Dendritic cell treated with granulocyte-macrophage colony-stimulating factor and Interleukin-4, amounts not matched to agents 40 ng/mL and 50 ng/mL, for 4 days (primary cell): Measurements from ENCODE around the gene STRBP.
"Not testable (repeated sequence)": the region's sequence is repeated elsewhere in the genome, so short reads cannot be mapped to it uniquely, and the experiment has no call there.

ENCODE experiments used
- H3K27ac Mint-ChIP-seq: one replicate; pipeline ENCODE4 v1.8.0; 2022; ENCODE audit warnings: mild to moderate bottlenecking, mixed read lengths
- H3K27me3 Mint-ChIP-seq: one replicate; pipeline ENCODE4 v1.8.0; 2022; ENCODE audit warnings: mild to moderate bottlenecking, mixed read lengths
- H3K36me3 Mint-ChIP-seq: one replicate; pipeline ENCODE4 v1.8.0; 2022; ENCODE audit warnings: low read depth, mixed read lengths
- H3K4me1 Mint-ChIP-seq: one replicate; pipeline ENCODE4 v1.8.0; 2022; ENCODE audit warnings: low read depth, mixed read lengths
- H3K4me3 Mint-ChIP-seq: one replicate; pipeline ENCODE4 v1.8.0; 2022; ENCODE audit warnings: mild to moderate bottlenecking, moderate library complexity, mixed read lengths
- H3K9me3 Mint-ChIP-seq: one replicate; pipeline ENCODE4 v1.8.0; 2022; ENCODE audit warnings: mixed read lengths
- intact Hi-C: fragments of 100-400 bp; cut with micrococcal nuclease; formaldehyde crosslinking; loops from one replicate; pipeline ENCODE4 v1.15.0; 2022

STRBP gene

DNA sequence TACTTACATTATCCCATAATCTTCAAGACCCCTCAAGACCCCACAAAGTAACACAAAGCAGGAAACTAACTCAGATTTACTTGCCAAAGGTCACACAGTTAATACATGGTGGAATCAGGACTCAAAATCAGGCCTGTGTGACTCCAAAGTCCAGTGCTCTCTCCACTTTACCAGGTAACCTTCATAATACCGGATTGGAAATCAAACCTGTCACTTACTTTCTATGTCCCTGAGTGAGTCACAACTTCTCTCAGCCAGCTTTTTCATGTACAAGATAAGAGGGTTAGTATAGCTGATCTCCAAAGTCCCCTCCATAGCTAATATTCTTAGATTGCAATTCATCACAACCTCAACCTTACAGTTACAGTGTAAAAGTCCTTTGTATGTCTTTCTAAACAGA lies 17.1 kb downstream of the STRBP start:
- no peaks in the 10 kb centered on the region for H3K27me3 Mint-ChIP-seq
- H3K36me3 Mint-ChIP-seq = no peaks in the 10 kb centered on the region
- no peak overlapping the region for H3K27ac Mint-ChIP-seq
- intact Hi-C loops = no loop called here
- no peaks in the 10 kb centered on the region for H3K4me1 Mint-ChIP-seq
- H3K4me3 Mint-ChIP-seq = no peak overlapping the region
- H3K9me3 Mint-ChIP-seq = no peaks in the 10 kb centered on the region

GRCh38 chr9:123250504-123250903 lies 17.9 kb downstream of the STRBP start:
- H3K27me3 Mint-ChIP-seq = no peaks in the 10 kb centered on the region
- intact Hi-C loops = no loop called here
- H3K36me3 Mint-ChIP-seq = no peaks in the 10 kb centered on the region
- no peak overlapping the region for H3K4me3 Mint-ChIP-seq
- H3K4me1 Mint-ChIP-seq = no peaks in the 10 kb centered on the region
- H3K27ac Mint-ChIP-seq = no peak overlapping the region
- H3K9me3 Mint-ChIP-seq = no peaks in the 10 kb centered on the region

DNA sequence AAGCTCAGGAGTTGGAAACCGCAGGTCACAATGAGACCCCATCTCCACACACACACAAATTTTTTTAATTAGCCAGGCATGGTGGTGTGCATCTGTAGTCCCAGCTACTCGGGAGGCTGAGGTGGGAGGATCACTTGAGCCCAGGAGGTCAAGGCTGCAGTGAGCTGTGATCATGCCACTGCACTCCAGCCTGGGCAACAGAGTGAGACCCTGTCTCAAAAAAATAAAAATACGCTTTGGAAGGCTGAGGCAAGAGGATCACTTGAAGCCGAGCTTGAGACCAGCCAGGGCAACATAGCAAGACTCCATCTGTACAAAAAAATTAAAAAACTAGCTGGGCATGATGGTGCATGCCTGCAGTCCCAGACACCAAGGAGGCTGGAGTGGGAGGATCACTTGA lies 19.2 kb downstream of the STRBP start:
- H3K9me3 Mint-ChIP-seq, H3K36me3 Mint-ChIP-seq, intact Hi-C loops, H3K4me1 Mint-ChIP-seq, H3K27me3 Mint-ChIP-seq, H3K4me3 Mint-ChIP-seq, H3K27ac Mint-ChIP-seq: not testable (repeated sequence)

DNA sequence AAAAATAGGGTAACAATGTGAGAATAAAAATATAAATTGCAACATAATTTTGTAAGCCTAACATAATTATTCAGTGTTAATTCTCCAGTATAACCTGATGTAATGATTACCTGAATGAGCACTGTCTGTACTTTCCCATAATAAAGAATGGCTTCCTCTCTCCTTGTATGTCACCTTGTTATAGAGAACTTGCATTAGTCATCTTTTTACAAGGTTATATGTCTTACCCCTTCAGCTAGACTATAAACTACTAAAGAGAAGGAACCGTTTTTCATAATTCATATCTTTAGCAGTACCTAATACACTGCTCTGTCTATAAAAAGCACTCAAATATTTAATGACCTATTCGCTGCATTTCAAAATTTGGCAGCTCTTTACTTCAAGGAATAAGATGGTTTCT lies 19.8 kb downstream of the STRBP start:
- H3K4me1 Mint-ChIP-seq = no peaks in the 10 kb centered on the region
- H3K27ac Mint-ChIP-seq = no peak overlapping the region
- no peaks in the 10 kb centered on the region for H3K36me3 Mint-ChIP-seq
- H3K4me3 Mint-ChIP-seq = no peak overlapping the region
- H3K9me3 Mint-ChIP-seq = no peaks in the 10 kb centered on the region
- intact Hi-C loops = no loop called here
- no peaks in the 10 kb centered on the region for H3K27me3 Mint-ChIP-seq

DNA sequence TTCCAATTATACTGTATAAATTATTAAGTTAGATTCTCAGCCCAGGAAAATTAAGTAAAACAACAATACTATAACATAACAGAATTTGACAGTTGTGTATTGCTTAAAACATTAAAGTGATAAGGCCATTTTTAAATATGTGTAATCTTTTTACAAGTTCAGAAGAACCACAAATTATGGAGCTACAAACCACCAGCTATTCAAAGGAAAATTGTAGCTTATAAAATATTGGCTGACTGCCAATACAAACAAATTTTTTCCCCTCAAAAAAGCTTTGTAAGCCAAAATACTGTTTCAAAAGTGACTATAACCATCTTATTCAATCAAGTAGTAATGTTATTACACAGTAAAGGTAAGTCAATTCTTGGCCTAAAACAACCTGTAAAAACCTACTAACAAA lies 21.9 kb downstream of the STRBP start:
- intact Hi-C loops = no loop called here
- no peaks in the 10 kb centered on the region for H3K36me3 Mint-ChIP-seq
- no peak overlapping the region for H3K27ac Mint-ChIP-seq
- no peaks in the 10 kb centered on the region for H3K27me3 Mint-ChIP-seq
- H3K4me1 Mint-ChIP-seq = no peaks in the 10 kb centered on the region
- no peaks in the 10 kb centered on the region for H3K9me3 Mint-ChIP-seq
- H3K4me3 Mint-ChIP-seq = no peak overlapping the region

DNA sequence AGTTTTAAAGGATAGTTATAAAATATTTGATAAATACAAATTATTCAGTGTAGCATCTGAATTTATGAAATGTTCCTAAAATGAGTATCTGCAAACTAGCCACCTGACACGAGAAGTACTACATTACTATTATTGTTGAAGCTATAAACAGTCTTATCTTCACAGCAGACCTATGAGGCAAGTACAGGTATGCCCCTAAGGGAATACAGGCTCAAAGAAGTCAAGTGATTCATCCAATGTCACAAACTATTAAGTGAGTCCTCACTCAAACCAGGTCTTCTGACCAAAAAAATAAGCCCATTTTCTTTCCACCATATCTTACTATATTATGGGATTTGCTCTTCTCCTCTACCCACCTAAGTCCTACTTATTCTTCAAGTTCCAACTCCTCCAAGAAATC lies 28.7 kb downstream of the STRBP start:
- no peak overlapping the region for H3K27ac Mint-ChIP-seq
- intact Hi-C loops = no loop called here
- H3K4me3 Mint-ChIP-seq = no peak overlapping the region
- no peaks in the 10 kb centered on the region for H3K27me3 Mint-ChIP-seq
- no peaks in the 10 kb centered on the region for H3K4me1 Mint-ChIP-seq
- H3K36me3 Mint-ChIP-seq = no peaks in the 10 kb centered on the region
- H3K9me3 Mint-ChIP-seq = no peaks in the 10 kb centered on the region

- Mint-ChIP-seq H3K27me3 (no peaks in the 10 kb centered on the region), H3K4me1 (no peaks in the 10 kb centered on the region), H3K4me3 (no peak overlapping the region), H3K27ac (no peak overlapping the region), H3K36me3 (no peaks in the 10 kb centered on the region), H3K9me3 (no peaks in the 10 kb centered on the region)
- intact Hi-C loops = no loop called here
Observed at GRCh38 chr9:123238365-123238764, 30.0 kb downstream of the STRBP start.

GRCh38 chr9:123237220-123237619 lies 31.2 kb downstream of the STRBP start:
- H3K4me3 Mint-ChIP-seq = no peak overlapping the region
- H3K4me1 Mint-ChIP-seq = no peaks in the 10 kb centered on the region
- no peaks in the 10 kb centered on the region for H3K27me3 Mint-ChIP-seq
- intact Hi-C loops = no loop called here
- H3K36me3 Mint-ChIP-seq = no peaks in the 10 kb centered on the region
- no peaks in the 10 kb centered on the region for H3K9me3 Mint-ChIP-seq
- no peak overlapping the region for H3K27ac Mint-ChIP-seq

DNA sequence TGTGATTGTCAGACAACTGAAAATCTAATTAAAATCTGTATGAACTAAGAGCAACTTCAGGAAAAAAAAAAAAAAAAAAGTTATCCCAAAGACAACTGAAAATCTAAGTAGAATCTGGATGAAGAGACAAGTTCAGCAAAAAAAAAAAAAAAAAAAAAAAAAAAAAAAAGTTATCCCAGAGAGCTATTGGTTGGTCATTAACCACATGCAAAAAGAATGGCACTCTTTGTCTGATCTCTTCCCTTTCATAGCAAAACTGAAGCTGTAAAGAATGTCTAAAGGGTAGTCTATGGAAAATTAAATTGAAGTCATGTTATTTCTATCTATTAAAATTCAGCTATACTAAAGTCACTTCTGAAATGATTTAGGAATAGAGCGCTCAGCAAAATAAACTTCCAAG lies 32.9 kb downstream of the STRBP start:
- intact Hi-C loops = no loop called here
- Mint-ChIP-seq H3K4me1 (no peaks in the 10 kb centered on the region), H3K27me3 (no peaks in the 10 kb centered on the region), H3K9me3 (no peaks in the 10 kb centered on the region), H3K4me3 (no peak overlapping the region), H3K36me3 (no peaks in the 10 kb centered on the region), H3K27ac (no peak overlapping the region)

DNA sequence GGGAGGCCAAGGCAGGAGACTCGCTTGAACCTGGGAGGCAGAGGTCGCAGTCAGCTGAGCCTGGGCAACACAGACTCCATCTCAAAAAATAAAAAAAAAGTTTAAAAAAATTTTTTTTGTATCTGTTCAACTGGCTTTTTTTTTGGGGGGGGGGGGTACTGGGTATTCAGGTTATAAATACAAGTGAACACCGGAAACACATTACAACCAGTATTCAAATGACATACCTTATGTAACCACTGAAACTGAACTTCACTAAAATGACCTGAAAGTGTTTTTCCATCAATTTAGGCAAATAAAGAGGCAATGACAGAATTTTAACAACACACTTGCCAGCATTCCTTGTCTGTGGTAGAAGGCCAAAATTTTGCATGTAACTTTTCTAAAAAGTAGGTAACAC lies 33.5 kb downstream of the STRBP start:
- no peak overlapping the region for H3K27ac Mint-ChIP-seq
- intact Hi-C loops = no loop called here
- no peak overlapping the region for H3K4me3 Mint-ChIP-seq
- H3K4me1 Mint-ChIP-seq = no peaks in the 10 kb centered on the region
- no peaks in the 10 kb centered on the region for H3K9me3 Mint-ChIP-seq
- H3K27me3 Mint-ChIP-seq = no peaks in the 10 kb centered on the region
- no peaks in the 10 kb centered on the region for H3K36me3 Mint-ChIP-seq

DNA sequence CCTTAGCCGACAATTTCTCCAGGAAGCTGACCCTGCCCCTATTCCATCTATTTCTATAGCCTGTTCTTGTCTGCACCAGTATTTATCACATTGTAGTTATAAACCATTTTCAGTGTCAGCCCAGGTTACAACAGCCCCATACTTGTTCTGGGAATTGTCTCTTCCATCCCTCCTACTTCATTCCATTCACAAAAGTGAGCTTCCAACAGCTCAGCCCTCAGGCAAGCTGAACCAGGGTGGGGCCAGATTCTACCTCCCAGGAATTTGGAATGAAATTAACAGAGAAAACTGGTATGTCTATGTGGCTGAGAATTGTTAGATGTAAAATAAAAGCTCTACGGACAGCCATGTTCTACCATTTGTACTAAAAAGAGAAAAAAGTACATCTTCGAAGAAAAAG lies 36.1 kb downstream of the STRBP start:
- Mint-ChIP-seq H3K36me3 (no peaks in the 10 kb centered on the region), H3K4me1 (no peaks in the 10 kb centered on the region), H3K4me3 (no peak overlapping the region), H3K27ac (no peak overlapping the region), H3K27me3 (no peaks in the 10 kb centered on the region), H3K9me3 (no peaks in the 10 kb centered on the region)
- intact Hi-C loops = no loop called here

DNA sequence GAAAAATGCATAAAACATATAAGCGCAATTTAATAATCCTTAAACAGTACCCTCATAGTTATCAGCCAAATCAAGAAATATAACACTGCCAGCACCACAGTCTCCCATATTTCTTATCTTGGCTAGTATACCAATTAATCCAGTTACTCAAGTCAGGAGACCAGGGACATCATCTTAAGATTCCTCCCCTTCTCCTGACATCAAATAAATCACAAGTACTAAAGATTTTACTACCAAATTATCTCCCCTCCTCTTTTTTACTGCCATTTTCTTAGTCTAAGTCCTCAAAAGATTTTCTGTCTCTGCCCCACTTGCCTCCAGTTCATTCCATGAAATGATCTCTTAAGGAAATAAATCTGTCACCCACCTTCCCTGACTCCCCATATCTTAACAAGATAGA lies 37.0 kb downstream of the STRBP start:
- no peaks in the 10 kb centered on the region for H3K4me1 Mint-ChIP-seq
- H3K27me3 Mint-ChIP-seq = no peaks in the 10 kb centered on the region
- no peak overlapping the region for H3K4me3 Mint-ChIP-seq
- intact Hi-C loops = no loop called here
- no peaks in the 10 kb centered on the region for H3K36me3 Mint-ChIP-seq
- no peaks in the 10 kb centered on the region for H3K9me3 Mint-ChIP-seq
- no peak overlapping the region for H3K27ac Mint-ChIP-seq

GRCh38 chr9:123228967-123229366 lies 39.4 kb downstream of the STRBP start:
- H3K9me3 Mint-ChIP-seq = no peaks in the 10 kb centered on the region
- no peak overlapping the region for H3K4me3 Mint-ChIP-seq
- no peak overlapping the region for H3K27ac Mint-ChIP-seq
- intact Hi-C loops = no loop called here
- no peaks in the 10 kb centered on the region for H3K4me1 Mint-ChIP-seq
- H3K27me3 Mint-ChIP-seq = no peaks in the 10 kb centered on the region
- no peaks in the 10 kb centered on the region for H3K36me3 Mint-ChIP-seq

GRCh38 chr9:123225995-123226394 lies 42.4 kb downstream of the STRBP start:
- no peak overlapping the region for H3K27ac Mint-ChIP-seq
- intact Hi-C loops = no loop called here
- H3K36me3 Mint-ChIP-seq = no peaks in the 10 kb centered on the region
- no peaks in the 10 kb centered on the region for H3K4me1 Mint-ChIP-seq
- no peak overlapping the region for H3K4me3 Mint-ChIP-seq
- H3K9me3 Mint-ChIP-seq = no peaks in the 10 kb centered on the region
- no peaks in the 10 kb centered on the region for H3K27me3 Mint-ChIP-seq

DNA sequence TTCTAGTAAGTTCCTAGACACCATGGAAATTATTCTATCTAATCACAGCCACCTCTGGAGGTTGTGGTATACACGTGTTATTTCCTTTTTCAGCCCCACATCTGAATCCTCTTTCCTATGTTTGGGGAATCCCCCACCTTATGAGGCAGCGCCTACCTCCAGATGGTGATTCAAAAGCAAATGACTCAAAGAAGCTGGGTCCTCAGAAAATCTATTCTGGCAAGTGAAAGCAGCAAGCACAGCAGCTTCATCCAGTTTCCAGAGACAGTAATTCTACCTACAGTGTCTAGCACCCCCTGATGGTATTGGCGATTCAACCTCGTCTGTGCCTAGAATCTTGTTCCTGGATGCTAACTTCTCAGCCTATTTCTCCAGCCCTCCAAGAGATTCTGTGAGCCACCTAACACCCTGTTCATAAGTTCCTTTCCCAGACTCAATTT lies 43.0 kb downstream of the STRBP start:
- H3K36me3 Mint-ChIP-seq = no peaks in the 10 kb centered on the region
- no peaks in the 10 kb centered on the region for H3K9me3 Mint-ChIP-seq
- H3K4me1 Mint-ChIP-seq = no peaks in the 10 kb centered on the region
- intact Hi-C loops = no loop called here
- H3K27me3 Mint-ChIP-seq = no peaks in the 10 kb centered on the region
- H3K27ac Mint-ChIP-seq = no peak overlapping the region
- H3K4me3 Mint-ChIP-seq = no peak overlapping the region

DNA sequence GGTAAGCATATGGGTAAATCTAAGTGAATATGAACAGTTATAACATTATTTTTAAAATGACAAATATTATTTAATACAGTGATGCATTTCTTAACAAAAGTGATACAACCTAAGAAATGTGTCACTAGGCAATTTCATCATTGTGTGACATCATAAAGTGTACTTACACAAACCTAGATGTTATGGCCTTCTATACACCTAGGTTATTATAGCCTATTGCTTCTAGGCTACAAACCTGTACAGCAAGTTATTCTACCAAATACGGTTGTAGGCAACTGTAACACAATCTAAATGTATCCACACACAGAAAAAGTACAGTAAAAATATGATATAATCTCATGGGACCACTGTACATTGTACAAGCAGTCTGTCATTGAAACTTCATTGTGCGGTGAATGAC lies 48.3 kb downstream of the STRBP start:
- intact Hi-C loops = no loop called here
- H3K27me3 Mint-ChIP-seq = no peaks in the 10 kb centered on the region
- no peak overlapping the region for H3K27ac Mint-ChIP-seq
- H3K9me3 Mint-ChIP-seq = no peaks in the 10 kb centered on the region
- H3K4me3 Mint-ChIP-seq = no peak overlapping the region
- peaks cover 6% of the 10 kb centered on the region for H3K4me1 Mint-ChIP-seq
- no peaks in the 10 kb centered on the region for H3K36me3 Mint-ChIP-seq
